T1000 (cell line): Measurements from ENCODE around the gene CA5B.
A peak's percentile ranks its signal among the peaks of the same experiment; 100 is the strongest.
"Not testable (repeated sequence)": the region's sequence is repeated elsewhere in the genome, so short reads cannot be mapped to it uniquely, and the experiment has no call there.

Experiments
- DNase-seq: peaks from one replicate; lab custom pipeline; 2025; ENCODE audit warnings: mixed read lengths; lab: John Stamatoyannopoulos, UW

CA5B gene

GRCh38 chrX:15748841-15749240 is 10.8 kb downstream of the CA5B start:
- no peak for DNase-seq

- DNase-seq, result peak; percentile 12
Observed at GRCh38 chrX:15749642-15750610, 11.9 kb downstream of the CA5B start.

GRCh38 chrX:15750611-15751154 is 12.6 kb downstream of the CA5B start:
- peak; percentile 7 for DNase-seq

GRCh38 chrX:15751155-15751819 is 13.2 kb downstream of the CA5B start:
- no peak for DNase-seq

GRCh38 chrX:15755091-15755490 is 17.0 kb downstream of the CA5B start:
- no peak for DNase-seq

GRCh38 chrX:15758140-15758539 is 20.1 kb downstream of the CA5B start:
- no peak for DNase-seq

- not testable (repeated sequence) for DNase-seq
Observed at GRCh38 chrX:15759886-15760285, 21.8 kb downstream of the CA5B start.

GRCh38 chrX:15761564-15762191 is 23.6 kb downstream of the CA5B start:
- DNase-seq, result no peak

- no peak for DNase-seq
Observed at GRCh38 chrX:15769300-15769954, 31.4 kb downstream of the CA5B start.

- no peak for DNase-seq
Observed at GRCh38 chrX:15781961-15782699, 44.1 kb downstream of the CA5B start.

- DNase-seq, result no peak
Observed at GRCh38 chrX:15785176-15785750, 47.2 kb downstream of the CA5B start.

GRCh38 chrX:15786915-15787314 is 48.8 kb downstream of the CA5B start:
- DNase-seq, result no peak

- peak; percentile 58 for DNase-seq
Observed at GRCh38 chrX:15789979-15790768, 52.1 kb downstream of the CA5B start, which contains the start of gene ZRSR2. Gene ZRSR2 (plus strand): TSS chrX:15790484. CDS start chrX:15790496, 12 bp downstream.

- peak; percentile 0 for DNase-seq
Observed at GRCh38 chrX:15790769-15791290, 52.8 kb downstream of the CA5B start.

- DNase-seq, result no peak
Observed at GRCh38 chrX:15797707-15798106, 59.6 kb downstream of the CA5B start.

- no peak for DNase-seq
Observed at GRCh38 chrX:15804563-15804962, 66.5 kb downstream of the CA5B start.

- DNase-seq, result no peak
Observed at GRCh38 chrX:15808254-15808653, 70.2 kb downstream of the CA5B start.

- no peak for DNase-seq
Observed at GRCh38 chrX:15812192-15812938, 74.3 kb downstream of the CA5B start.

- DNase-seq, result no peak
Observed at GRCh38 chrX:15813416-15813815, 75.3 kb downstream of the CA5B start.
